Thoracic aorta (tissue), 2 donors: ENCODE measurements around the gene MARCHF6. TPM values are rescaled to one million over a fixed set of nuclear protein-coding genes. Genes with fewer than 3 reads are reported as not detected.

Experiments used
- ATAC-seq: fragments of 150-250 bp; one replicate; pipeline ENCODE4 v1.8.0; 2017; ENCODE audit warnings: low read depth; ENCODE audit not compliant: insufficient number of reproducible peaks, low FRiP score
- DNase-seq: peaks from one replicate; pipeline ENCODE4 v3.0.0-alpha.2; 2020; ENCODE audit warnings: low spot score
- H3K27ac ChIP-seq, 2 donors: fragments of 200-600 bp; sonication (generic); 1 replicate in 1 of 2; 2 replicates in 1 of 2; pipeline ENCODE4 v1.5.1; 2016; ENCODE audit warnings: mild to moderate bottlenecking in 2 of 2, moderate library complexity in 2 of 2
- H3K27me3 ChIP-seq: fragments of 200-600 bp; sonication (generic); replicated peaks from 2 replicates; pipeline ENCODE4 v1.6.0; 2016; ENCODE audit warnings: mild to moderate bottlenecking; ENCODE audit not compliant: insufficient read depth
- H3K36me3 ChIP-seq: fragments of 200-600 bp; sonication (generic); one replicate; pipeline ENCODE4 v1.5.1; 2016
- H3K4me1 ChIP-seq, 2 donors: fragments of 200-600 bp; sonication (generic); 1 replicate in 1 of 2; 2 replicates in 1 of 2; pipeline versions ENCODE4 v1.5.1 to v1.6.0; 2016; ENCODE audit warnings: low read depth in 2 of 2, mild to moderate bottlenecking in 1 of 2; ENCODE audit not compliant: control insufficient read depth in 1 of 2
- H3K4me3 ChIP-seq: fragments of 200-600 bp; sonication (generic); 2 replicates; pipeline ENCODE4 v1.5.1; 2016; ENCODE audit warnings: mild to moderate bottlenecking
- H3K9me3 ChIP-seq: fragments of 200-600 bp; sonication (generic); 2 replicates; pipeline ENCODE4 v1.5.1; 2016
- CTCF ChIP-seq: fragments of 200-600 bp; sonication (generic); IDR thresholded peaks from one replicate; pipeline ENCODE4 v1.5.1; 2019; ENCODE audit warnings: antibody characterized with exemption
- total RNA-seq, 2 donors: library from RNA; depleted of rRNA; stranded (reverse); fragments of >200 nt; gene quantifications; one replicate each; pipeline versions ENCODE4 v1.1.0 to v1.2.3, GENCODE V29; 2016

MARCHF6 gene
- total RNA-seq, 2 donors from 2014 or later: 86.9 to 95.2 TPM

- Histone ChIP-seq H3K4me3 (no peak overlapping the region), H3K9me3 (no peaks in the 10 kb centered on the region), H3K4me1 (peaks cover 23 to 36% of the 10 kb centered on the region in 2 donors), H3K36me3 (peaks cover 4% of the 10 kb centered on the region), H3K27ac (no peak overlapping the region), H3K27me3 (no peaks in the 10 kb centered on the region)
- DNase-seq (no peak), ATAC-seq (no peak)
- no peak for TF ChIP-seq CTCF
Measured at GRCh38 chr5:10363519-10364185, 10.2 kb downstream of the MARCHF6 start.

- no peak overlapping the region for H3K4me3 ChIP-seq
- no peaks in the 10 kb centered on the region for H3K27me3 ChIP-seq
- H3K27ac ChIP-seq: no peak overlapping the region
- H3K4me1 ChIP-seq: peaks cover 29 to 39% of the 10 kb centered on the region in 2 donors
- TF ChIP-seq CTCF: no peak
- no peak for ATAC-seq
- DNase-seq: no peak
- peaks cover 4% of the 10 kb centered on the region for H3K36me3 ChIP-seq
- H3K9me3 ChIP-seq: no peaks in the 10 kb centered on the region
Measured at GRCh38 chr5:10364186-10364689, 10.7 kb downstream of the MARCHF6 start.

- Histone ChIP-seq H3K9me3 (no peaks in the 10 kb centered on the region), H3K27ac (peak overlapping the region in 1 of 2 donors; percentile 56), H3K27me3 (no peaks in the 10 kb centered on the region), H3K36me3 (no peaks in the 10 kb centered on the region), H3K4me1 (peaks cover 29 to 32% of the 10 kb centered on the region in 2 donors), H3K4me3 (no peak overlapping the region)
- no peak for DNase-seq
- no peak for ATAC-seq
- no peak for TF ChIP-seq CTCF
Measured at GRCh38 chr5:10365782-10366181, 12.3 kb downstream of the MARCHF6 start.

- Histone ChIP-seq H3K4me3 (peak overlapping the region; percentile 47), H3K27me3 (no peaks in the 10 kb centered on the region), H3K36me3 (no peaks in the 10 kb centered on the region), H3K4me1 (peaks cover 29 to 30% of the 10 kb centered on the region in 2 donors), H3K27ac (peak overlapping the region; percentile 36 to 56), H3K9me3 (no peaks in the 10 kb centered on the region)
- DNase-seq: no peak
- ATAC-seq: no peak
- TF ChIP-seq CTCF: no peak
Measured at GRCh38 chr5:10366310-10367272, 13.1 kb downstream of the MARCHF6 start.

GRCh38 chr5:10367579-10367978 is 14.1 kb downstream of the MARCHF6 start:
- H3K4me1 ChIP-seq: peaks cover 27 to 39% of the 10 kb centered on the region in 2 donors
- TF ChIP-seq CTCF: no peak
- no peak overlapping the region for H3K27ac ChIP-seq
- no peak overlapping the region for H3K4me3 ChIP-seq
- no peaks in the 10 kb centered on the region for H3K36me3 ChIP-seq
- no peaks in the 10 kb centered on the region for H3K27me3 ChIP-seq
- H3K9me3 ChIP-seq: no peaks in the 10 kb centered on the region
- ATAC-seq: no peak
- no peak for DNase-seq
